HG02610 (cell line): ENCODE measurements around the gene DIP2C.

Experiments
- ATAC-seq: cut with Tn5 transposase; IDR thresholded peaks from one replicate; pipeline ENCODE4 v1.9.1; 2021; ENCODE audit warnings: mild to moderate bottlenecking, moderate library complexity; ENCODE audit not compliant: unreplicated experiment

Gene DIP2C, protein sequence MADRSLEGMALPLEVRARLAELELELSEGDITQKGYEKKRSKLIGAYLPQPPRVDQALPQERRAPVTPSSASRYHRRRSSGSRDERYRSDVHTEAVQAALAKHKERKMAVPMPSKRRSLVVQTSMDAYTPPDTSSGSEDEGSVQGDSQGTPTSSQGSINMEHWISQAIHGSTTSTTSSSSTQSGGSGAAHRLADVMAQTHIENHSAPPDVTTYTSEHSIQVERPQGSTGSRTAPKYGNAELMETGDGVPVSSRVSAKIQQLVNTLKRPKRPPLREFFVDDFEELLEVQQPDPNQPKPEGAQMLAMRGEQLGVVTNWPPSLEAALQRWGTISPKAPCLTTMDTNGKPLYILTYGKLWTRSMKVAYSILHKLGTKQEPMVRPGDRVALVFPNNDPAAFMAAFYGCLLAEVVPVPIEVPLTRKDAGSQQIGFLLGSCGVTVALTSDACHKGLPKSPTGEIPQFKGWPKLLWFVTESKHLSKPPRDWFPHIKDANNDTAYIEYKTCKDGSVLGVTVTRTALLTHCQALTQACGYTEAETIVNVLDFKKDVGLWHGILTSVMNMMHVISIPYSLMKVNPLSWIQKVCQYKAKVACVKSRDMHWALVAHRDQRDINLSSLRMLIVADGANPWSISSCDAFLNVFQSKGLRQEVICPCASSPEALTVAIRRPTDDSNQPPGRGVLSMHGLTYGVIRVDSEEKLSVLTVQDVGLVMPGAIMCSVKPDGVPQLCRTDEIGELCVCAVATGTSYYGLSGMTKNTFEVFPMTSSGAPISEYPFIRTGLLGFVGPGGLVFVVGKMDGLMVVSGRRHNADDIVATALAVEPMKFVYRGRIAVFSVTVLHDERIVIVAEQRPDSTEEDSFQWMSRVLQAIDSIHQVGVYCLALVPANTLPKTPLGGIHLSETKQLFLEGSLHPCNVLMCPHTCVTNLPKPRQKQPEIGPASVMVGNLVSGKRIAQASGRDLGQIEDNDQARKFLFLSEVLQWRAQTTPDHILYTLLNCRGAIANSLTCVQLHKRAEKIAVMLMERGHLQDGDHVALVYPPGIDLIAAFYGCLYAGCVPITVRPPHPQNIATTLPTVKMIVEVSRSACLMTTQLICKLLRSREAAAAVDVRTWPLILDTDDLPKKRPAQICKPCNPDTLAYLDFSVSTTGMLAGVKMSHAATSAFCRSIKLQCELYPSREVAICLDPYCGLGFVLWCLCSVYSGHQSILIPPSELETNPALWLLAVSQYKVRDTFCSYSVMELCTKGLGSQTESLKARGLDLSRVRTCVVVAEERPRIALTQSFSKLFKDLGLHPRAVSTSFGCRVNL (N-terminal part only)

DNA sequence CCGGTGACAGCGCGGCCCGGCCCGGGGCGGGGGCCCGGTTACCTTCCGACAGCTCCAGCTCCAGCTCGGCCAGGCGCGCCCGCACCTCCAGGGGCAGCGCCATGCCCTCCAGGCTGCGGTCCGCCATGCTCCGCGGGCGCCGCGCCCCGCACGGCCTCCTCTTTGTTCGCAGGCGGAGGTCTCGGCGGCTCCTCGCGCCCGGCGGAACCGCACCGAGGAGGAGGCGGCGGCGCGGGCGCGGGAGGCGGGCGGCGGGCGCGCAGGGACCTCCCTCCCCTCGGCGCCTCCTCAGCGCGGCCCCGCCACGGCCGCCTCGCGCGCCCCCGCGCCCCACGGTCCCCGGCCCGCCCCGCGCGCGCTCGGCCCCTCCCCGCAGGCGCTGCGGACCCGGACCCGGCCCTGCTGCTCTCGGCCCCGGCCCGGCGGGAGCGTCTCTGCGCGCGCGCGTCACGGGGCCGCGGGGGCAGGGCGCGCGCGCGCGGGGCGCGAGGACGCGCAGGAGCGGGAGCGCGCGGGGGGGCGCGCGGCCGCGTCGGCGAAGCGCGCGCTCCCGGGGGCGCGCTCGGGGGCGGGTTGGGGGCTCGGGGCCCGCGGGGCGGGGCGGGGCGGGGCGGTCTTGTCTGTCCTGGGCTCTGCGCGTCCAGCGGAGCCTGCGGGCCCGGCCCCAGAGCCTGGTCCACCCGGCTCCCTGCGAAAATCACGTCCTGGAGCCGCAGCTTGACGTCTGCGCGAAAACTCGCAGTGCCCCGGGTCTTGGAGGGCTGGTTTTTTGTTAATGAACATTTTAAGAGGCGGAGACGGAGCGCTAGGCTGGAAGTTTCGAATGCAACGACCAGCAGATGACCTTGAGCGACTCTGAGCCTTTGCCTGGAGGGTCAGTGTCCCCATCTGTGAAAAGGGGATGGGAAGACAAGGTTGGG, at the start of gene DIP2C:
TSS of gene DIP2C (minus strand) at position 217 of the 920 bp plus-strand sequence. CDS start at position 127, 90 bp downstream.
- no peak for ATAC-seq

DNA sequence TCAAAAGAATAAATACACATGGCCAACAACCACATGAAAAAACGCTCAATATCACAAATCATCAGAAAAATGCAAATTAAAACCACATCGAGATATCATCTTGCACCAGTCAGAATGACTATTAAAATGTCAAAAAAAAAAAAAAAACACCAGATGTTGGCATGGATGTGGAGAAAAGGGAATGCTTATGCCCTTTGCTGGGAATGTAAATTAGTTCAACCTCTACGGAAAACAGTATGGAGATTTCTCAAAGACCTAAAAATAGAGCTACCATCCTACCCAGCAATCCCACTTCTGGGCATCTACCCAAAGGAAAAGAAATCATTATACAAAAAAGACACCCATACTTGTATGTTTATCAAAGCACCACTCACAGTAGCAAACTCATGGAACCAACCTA, 45.0 kb upstream of the DIP2C start:
- ATAC-seq, result no peak

DNA sequence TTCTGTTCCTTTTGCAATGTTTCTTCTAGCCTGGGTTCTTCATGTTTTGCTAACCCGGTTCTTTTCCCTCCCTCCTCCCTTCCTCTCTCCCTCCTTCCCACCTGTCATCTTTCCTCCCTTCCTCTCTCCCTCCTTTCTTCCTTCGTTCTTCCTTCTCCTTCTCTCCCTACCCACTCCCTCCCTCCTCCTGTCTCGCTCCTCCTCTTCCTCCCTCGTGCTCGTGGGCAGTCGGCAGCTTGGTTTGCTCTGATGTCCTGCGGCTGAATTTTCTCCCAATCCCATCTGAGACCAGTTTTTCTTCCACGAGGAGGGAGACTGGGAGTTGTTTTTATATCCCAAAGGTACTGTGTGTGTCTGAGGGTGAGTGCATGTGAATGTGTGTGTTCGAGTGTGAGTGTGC, 43.6 kb upstream of the DIP2C start:
- ATAC-seq, result no peak

DNA sequence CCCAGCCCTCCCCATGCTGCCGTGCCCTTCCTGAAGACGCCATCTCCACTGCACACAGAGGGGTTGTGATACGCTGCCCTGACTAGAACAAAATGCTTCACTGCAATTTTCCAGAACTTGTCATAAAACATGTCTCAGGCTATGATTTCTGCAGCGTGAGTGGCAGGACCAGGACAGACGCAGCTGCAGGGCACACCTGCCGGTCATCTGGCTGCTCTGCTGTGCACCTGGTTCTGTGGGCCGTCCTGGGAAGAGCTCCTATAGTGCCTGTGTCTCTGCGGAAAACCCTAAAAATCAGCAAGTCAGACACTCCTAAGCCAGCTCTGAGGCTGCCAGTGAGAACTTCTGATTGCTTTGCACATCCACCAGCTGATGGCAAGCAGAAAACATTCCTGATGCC, 39.7 kb upstream of the DIP2C start:
- ATAC-seq, result no peak

DNA sequence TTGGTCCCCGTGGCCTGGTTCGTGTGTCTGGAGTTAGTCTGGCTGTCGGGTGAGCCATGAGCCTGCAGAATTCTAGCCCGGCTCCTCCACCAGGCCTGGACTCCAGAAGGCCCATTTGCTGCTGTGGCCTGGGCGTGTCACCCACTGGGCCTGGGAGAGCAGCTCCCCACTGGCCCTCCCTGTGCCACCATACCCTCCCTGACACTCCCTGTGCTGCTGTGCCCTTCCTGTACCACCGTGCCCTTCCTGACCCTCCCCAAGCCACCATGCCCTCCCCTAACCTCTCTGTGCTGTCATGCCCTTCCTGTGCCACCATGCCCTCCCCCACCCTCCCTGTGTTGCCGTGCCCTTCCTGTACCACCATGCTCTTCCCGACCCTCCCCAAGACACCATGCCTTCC, 39.1 kb upstream of the DIP2C start:
- ATAC-seq, result no peak

DNA sequence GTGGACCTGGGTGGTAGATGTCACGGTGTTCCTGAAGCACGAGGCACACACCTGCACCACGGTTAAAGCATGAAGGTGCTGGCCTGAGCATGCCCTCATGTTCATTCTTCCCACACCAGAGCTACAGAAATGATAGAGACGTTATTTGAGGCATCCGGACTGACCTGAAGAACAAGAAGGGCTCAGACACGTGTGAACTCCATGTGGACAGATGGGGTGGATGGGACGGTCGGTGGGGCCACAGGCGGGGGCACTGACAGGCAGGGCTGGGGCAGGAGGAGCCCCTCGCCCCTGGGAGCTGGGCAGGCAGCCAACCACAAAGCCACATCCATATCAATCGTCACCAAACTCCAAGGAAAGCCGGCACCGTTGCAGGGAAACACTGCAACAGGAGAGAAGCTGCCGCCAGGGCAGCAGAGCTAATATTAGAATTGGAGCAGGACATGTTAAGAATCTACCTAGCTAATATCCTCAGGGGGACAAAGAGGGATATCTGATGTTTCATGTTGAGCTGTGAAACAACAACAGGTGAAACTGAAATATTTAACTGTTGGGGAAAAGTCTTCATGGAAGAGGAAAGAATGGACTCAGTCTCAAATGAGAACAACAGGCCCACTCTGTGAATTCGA, 37.8 kb upstream of the DIP2C start:
- ATAC-seq, result no peak

DNA sequence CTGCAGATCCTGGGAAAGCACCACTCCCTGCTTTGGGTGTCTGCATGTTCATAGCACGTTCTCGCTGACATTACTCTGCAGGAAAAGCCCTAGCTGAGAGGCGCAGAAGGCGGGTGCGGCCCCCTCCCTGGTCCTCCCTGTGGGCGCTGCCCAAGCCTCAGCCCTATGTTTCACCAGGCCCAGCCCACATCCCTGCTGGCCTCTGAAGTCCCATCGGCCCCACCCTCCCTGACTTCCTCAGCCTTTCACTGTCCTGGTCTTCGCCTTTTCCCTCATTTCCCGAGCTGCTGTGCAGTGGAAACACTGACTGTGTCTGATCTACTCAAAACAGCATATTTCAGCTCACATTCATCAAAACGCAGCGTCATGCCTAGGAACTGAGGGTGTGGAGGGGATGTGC, 36.3 kb upstream of the DIP2C start:
- ATAC-seq, result no peak

DNA sequence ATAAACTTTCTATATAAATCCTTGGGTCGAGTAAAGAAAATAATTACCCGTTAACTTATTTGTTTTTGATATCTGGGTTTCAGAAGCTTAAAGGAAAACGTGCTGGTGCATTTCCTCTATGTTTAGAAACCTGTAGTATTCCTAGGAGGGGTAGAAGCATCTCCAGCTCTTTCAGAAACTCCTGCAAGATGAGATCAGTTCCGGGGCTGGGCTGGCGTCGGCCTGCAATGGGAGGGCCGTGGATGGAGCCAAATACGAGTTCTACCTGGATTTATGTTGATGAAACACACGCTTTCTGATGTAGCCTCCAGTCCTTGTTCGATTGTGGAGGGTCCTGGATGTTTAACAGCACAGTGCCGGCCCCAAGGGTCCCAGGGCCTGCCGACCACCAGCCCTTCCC, 35.8 kb upstream of the DIP2C start:
- ATAC-seq, result no peak

DNA sequence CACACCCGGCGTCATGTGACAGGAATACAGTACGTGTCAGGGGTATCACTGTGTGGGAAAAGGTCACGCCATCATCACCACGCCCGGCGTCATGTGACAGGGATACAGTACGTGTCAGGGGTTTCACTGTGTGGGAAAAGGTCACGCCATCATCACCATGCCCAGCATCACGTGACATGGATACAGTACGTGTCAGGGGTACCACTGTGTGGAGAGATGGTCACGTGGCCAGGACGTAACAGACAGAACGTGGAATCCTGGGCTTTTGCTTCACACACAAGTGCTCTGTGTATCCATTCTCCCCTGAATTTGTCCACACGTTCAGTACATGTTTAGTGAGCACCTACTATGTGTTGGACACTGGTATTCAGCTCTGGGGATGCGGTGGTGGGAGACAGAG, 34.5 kb upstream of the DIP2C start:
- no peak for ATAC-seq

DNA sequence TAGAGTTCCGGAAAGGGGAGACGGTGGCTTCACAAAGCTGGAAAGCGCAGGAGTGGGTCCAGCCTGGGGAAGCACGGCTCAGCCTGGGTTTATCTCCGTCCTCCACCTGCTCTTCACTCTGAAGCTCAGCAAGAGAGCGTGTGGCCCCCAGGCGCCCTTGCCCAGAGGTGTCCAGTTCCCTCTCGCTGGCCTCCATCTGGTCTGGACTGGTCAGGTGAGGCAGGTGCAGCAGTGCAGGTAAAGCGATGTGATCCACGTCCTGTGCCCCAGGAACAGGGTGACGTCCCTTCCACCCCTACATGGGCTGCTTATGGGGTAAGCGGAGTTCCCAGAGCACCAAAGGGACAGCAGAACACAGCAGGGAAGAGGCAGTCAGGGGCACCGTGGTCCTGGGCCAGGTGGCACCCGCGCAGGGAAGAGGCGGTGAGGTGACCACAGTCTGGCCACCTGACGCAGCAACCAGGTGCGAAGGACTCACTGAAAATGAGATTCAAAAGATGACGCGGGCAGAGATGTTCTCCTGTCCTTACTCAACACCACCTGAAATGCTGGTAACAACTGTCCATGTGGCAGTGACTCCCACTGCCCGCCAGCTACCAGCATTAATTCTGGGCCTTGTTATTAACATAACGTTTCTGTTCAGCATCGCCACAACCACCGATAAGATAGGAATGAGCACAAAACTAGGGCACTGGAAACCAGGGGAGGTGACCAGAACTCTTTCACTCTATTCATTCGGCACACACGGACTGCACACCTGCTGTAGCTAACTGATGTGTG, 33.0 kb upstream of the DIP2C start:
- ATAC-seq, result no peak

DNA sequence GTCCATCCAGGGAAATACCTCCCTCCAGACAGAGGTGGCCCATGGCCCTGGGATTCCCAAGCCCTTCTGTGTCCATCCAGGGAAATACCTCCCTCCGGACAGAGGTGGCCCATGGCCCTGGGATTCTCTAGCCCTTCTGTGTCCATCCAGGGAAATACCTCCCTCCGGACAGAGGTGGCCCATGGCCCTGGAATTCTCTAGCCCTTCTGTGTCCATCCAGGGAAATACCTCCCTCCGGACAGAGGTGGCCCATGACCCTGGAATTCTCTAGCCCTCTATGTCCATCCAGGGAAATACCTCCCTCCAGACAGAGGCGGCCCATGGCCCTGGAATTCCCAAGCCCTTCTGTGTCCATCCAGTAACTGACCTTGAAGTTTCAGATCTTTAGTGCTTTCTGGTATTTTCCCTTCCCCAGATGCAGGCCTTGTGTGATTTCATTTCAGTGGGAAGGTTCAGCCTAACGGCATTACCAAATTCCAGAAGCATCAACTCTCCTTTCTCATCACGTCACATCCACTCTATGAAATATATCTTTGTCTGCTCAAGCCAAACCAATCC, 28.8 kb upstream of the DIP2C start:
- ATAC-seq, result no peak

DNA sequence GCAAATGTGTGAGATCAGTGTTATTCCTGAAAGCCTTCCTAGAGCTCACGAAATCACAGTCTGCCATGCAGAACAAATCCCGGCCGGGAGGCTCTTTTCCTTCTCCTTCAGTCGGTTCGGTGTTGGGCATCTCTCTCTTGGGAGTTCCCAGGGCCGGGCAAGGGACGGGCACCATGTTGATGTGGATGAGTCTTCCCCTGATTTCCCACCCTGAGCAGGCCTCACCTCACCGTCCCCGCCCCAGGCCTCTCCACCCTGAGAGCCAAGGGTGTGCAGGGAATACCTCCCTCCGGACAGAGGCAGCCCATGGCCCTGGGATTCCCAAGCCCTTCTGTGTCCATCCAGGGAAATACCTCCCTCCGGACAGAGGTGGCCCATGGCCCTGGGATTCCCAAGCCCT, 28.0 kb upstream of the DIP2C start:
- no peak for ATAC-seq

DNA sequence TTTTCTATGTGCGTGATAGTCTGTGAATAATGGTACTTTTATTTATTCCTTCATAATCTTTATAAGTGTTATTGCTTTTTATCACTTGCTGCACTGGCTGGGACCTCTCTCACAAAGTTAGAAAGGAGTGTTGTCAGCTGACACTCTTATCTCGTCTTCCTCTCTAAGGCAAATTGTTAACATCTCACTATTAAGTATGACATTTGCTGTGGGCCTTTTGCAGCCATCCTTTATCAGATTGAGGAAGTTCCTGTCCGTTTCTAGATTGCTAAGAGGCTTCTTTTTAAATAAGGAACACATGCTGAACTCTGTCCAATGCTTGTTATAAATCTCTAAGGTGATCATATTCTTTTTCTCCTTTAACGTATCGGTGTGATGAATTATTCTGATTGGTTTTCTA, 27.4 kb upstream of the DIP2C start:
- no peak for ATAC-seq

DNA sequence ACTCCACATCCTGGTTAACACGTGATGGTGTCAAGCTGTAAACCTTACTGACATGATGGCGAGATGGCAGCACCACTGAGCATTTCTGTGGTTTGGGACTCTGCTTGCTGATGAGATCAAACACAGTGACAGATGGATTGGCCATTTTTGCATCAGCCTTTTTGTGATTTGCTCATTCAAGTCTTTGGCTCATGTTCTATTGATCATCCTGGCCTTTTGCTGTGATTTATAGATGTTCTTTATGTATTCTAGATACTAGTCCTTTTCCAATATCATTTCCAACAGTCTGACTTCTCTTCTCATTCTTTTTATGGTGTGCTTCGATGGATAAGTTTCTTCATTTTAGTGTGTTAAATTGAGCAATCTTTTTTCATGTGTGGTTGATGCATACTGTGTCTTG, 24.7 kb upstream of the DIP2C start:
- ATAC-seq, result no peak

DNA sequence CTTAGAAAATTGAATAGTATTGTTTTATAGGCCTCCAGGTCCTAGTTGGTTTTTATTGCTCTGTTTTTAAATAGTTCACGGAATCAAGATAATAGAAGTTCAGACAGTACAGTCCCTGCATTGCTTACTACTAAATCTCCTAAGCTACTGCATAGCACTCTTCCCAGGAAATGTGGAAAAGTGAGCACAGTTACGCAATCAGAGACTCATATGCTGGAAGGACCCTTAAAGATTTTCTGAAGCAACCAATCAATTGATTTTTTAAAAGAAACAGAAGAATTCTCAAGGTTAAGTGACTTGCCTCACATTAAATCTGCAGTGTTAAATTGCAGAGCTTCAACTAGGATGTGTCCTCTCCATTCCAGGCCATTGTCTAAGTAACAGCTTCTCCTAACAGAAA, 23.1 kb upstream of the DIP2C start:
- ATAC-seq, result no peak

DNA sequence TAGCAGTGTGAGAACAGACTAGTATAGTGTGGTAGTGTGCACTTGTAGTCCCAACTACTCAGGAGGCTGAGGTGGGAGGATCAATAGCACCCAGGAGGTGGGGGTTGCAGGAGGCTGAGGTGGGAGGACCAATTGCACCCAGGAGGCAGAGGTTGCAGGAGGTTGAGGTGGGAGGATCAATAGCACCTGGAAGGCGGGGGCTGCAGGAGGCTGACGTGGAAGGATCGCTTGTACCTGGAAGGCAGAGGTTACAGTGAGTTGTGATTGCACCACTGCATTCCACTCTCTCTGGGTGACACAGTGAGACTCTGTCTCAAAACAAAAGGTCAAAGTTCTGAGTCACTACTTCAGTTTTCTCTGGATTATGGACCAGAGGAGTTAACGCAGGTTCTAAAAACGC, 22.6 kb upstream of the DIP2C start:
- ATAC-seq, result no peak

DNA sequence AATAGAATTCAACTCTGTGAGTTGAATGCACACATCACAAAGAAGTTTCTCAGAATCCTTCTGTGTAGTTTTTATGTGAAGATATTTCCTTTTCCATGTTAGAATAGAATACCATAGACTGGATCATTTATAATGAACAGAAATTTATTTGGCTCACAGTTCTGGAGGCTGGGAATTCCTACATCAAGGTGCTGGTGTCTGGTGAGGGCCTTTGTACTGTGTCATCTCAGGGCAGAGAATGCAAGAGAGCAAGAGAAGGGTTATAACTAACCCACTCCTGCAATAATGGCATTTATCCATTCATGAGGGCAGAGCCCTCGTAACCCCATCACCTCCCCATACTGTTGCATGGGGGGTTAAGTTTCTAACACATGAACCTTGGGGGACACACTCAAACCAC, 18.4 kb upstream of the DIP2C start:
- ATAC-seq, result no peak

DNA sequence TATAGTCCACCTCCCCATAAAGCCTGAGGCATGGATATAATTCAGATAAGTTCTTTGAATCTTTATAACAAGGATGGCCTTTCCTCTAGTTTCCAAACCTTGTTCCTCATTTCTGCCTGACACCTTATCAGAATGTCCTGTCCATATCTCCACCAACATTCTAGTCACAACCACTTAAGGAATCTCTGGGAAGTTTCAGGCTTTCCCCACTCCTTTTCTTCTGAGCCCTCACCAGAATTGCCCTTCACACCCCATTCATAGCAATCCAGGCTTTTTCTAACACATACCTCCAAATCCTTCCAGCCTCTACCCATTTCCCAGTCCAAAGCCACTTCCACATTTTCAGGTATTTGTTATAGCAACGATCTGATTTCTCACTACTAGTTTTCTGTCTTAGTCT, 18.0 kb upstream of the DIP2C start:
- ATAC-seq, result no peak

DNA sequence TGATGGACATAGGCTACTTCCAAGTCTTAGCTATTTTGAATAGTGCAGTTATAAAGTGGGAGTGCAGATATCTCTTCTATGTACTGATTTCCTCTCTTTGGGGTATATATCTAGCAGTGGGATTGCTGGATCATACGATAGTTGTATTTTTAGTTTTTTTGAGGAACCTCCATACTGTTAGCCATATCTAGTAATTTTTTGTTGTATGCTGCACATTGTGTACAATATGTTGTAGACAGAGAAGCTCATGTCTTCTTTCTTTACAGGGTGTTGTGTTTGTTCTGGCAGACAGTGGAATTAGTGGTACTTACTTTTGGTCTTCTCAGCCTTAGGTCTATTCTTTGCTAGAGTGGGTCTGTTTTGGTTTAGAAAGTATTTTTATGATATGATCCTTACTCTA, 13.7 kb upstream of the DIP2C start:
- ATAC-seq, result no peak
